OCI-LY7 (cell line): Measurements from ENCODE around the gene TRAPPC13. TPM values are rescaled to one million over a fixed set of nuclear protein-coding genes. Genes with fewer than 3 reads are reported as not detected.

Experiments used
- BruUV-seq: library from RNA; stranded (reverse); fragments of 400-500 nt; replicated peaks from 2 replicates; lab custom pipeline; 2021; lab: Mats Ljungman, UMichigan
- CTCF ChIA-PET: fragments of 300-600 bp; sonication (Branson Sonifier 250); formaldehyde crosslinking; loops from one replicate; lab custom pipeline; 2022; ENCODE audit warnings: antibody characterized with exemption; ENCODE audit not compliant: unreplicated experiment; lab: Charles Lee
- POLR2A ChIA-PET: fragments of 300-600 bp; sonication (Branson Sonifier 250); formaldehyde crosslinking; loops from one replicate; lab custom pipeline; 2022; ENCODE audit warnings: antibody characterized with exemption; lab: Charles Lee
- DNase-seq: peaks from one replicate; pipeline ENCODE4 v3.0.0-alpha.2; 2015; ENCODE audit warnings: low spot score
- H2AFZ ChIP-seq: fragments of 200-600 bp; sonication (generic), shearing (Covaris generic); 2 replicates; pipeline ENCODE4 v1.6.1; 2014; ENCODE audit warnings: mild to moderate bottlenecking, antibody characterized with exemption, low read length, moderate library complexity
- H3K27ac ChIP-seq: fragments of 200-600 bp; sonication (generic); 2 replicates; pipeline ENCODE4 v1.5.1; 2014; ENCODE audit warnings: mixed run types, low read depth, mild to moderate bottlenecking, moderate library complexity, low read length, inconsistent platforms; ENCODE audit not compliant: poor library complexity, severe bottlenecking
- H3K36me3 ChIP-seq: fragments of 200-600 bp; sonication (generic); 2 replicates; pipeline ENCODE4 v1.6.1; 2014; ENCODE audit warnings: mild to moderate bottlenecking, antibody characterized with exemption, low read length, moderate library complexity, mixed read lengths; ENCODE audit not compliant: insufficient read depth
- H3K4me1 ChIP-seq: fragments of 200-600 bp; sonication (generic); 2 replicates; pipeline ENCODE4 v1.5.1; 2014; ENCODE audit warnings: mild to moderate bottlenecking, low read length; ENCODE audit not compliant: insufficient read depth, poor library complexity, severe bottlenecking
- H3K4me2 ChIP-seq: fragments of 200-600 bp; sonication (generic); 2 replicates; pipeline ENCODE4 v1.6.1; 2014; ENCODE audit warnings: mild to moderate bottlenecking, low read length
- H3K4me3 ChIP-seq: fragments of 200-600 bp; sonication (generic); 2 replicates; pipeline ENCODE4 v1.5.1; 2014; ENCODE audit warnings: mild to moderate bottlenecking, low read depth, low read length; ENCODE audit not compliant: poor library complexity, severe bottlenecking
- H3K79me2 ChIP-seq: fragments of 200-600 bp; sonication (generic); 2 replicates; pipeline ENCODE4 v1.6.1; 2016; ENCODE audit warnings: low read depth, mild to moderate bottlenecking, low read length, moderate library complexity, mixed read lengths; ENCODE audit not compliant: insufficient read depth
- H3K9me2 ChIP-seq: fragments of 200-600 bp; sonication (generic); 2 replicates; pipeline ENCODE4 v1.6.1; 2016; ENCODE audit warnings: mild to moderate bottlenecking, low read length, mixed read lengths; ENCODE audit not compliant: insufficient read depth
- H3K9me3 ChIP-seq: fragments of 200-600 bp; sonication (generic); 2 replicates; pipeline ENCODE4 v1.6.1; 2014; ENCODE audit warnings: mild to moderate bottlenecking, mixed run types, low read length, mixed read lengths
- H4K20me1 ChIP-seq: fragments of 200-600 bp; sonication (generic); 2 replicates; pipeline ENCODE4 v1.6.1; 2014; ENCODE audit warnings: mild to moderate bottlenecking, antibody characterized with exemption, low read length, moderate library complexity, mixed read lengths; ENCODE audit not compliant: insufficient read depth
- EZH2phosphoT487 ChIP-seq: fragments of 200-600 bp; sonication (generic); IDR thresholded peaks from 2 replicates; pipeline ENCODE4 v1.6.1; 2018; ENCODE audit warnings: low read depth, borderline replicate concordance, mild to moderate bottlenecking, mixed run types, antibody characterized with exemption, low read length, moderate library complexity, mixed read lengths
- intact Hi-C: fragments of 100-400 bp; cut with micrococcal nuclease; formaldehyde crosslinking; loops from one replicate; pipeline ENCODE4 v1.10.0; 2022; ENCODE audit not compliant: unreplicated experiment
- total RNA-seq, 2 experiments: library from RNA; depleted of rRNA in 1 of 2; stranded (reverse); fragments of >200 nt in 1 of 2; shearing (Covaris generic) in 1 of 2; gene quantifications; 2 replicates each; pipeline ENCODE4 v1.2.3, GENCODE V29; 2014 to 2022
- TF ChIP-seq, protein P1 (sequence below): fragments of 200-600 bp; sonication (generic); conservative IDR thresholded peaks from 2 replicates; pipeline ENCODE4 v1.5.1; 2014; ENCODE audit warnings: mild to moderate bottlenecking, antibody characterized with exemption, low read length, moderate library complexity, mixed read lengths

The TRAPPC13 gene
- total RNA-seq, 2 experiments from 2014 or later = 13.2 to 25.4 TPM

DNA sequence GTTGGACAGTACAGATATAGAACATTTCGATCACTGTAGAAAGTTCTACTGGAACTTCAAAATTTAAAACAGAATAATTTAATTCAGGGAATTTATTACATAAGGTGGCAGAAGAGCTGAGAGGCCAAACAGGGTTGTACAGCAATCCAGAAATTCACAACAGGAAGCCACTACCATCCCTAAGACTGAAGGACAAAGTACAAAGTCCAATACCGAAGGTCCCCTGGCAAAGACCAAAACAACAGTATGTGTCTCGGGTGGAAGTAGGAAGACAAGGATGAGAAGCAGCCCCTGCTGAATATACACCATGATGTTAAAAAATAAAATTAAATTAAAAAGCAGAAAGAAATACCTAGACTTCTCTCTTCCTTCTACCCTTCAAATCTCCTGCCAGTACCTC, 77.2 kb downstream of the TRAPPC13 start:
- H3K9me2 ChIP-seq = no peaks in the 10 kb centered on the region
- H3K79me2 ChIP-seq = no peaks in the 10 kb centered on the region
- no peak overlapping the region for H3K27ac ChIP-seq
- ChIA-PET POLR2A (no interaction called here), CTCF (no interaction called here)
- intact Hi-C loops = no loop called here
- H3K36me3 ChIP-seq = peaks cover 46% of the 10 kb centered on the region
- peaks cover 12% of the 10 kb centered on the region for H3K4me1 ChIP-seq
- no peak for DNase-seq
- no TSS peak for BruUV-seq
- no peak overlapping the region for H2AFZ ChIP-seq
- H3K4me2 ChIP-seq = no peak overlapping the region
- no peak overlapping the region for H3K4me3 ChIP-seq
- TF ChIP-seq EZH2phosphoT487 = no peak
- TF ChIP-seq, protein P1, sequence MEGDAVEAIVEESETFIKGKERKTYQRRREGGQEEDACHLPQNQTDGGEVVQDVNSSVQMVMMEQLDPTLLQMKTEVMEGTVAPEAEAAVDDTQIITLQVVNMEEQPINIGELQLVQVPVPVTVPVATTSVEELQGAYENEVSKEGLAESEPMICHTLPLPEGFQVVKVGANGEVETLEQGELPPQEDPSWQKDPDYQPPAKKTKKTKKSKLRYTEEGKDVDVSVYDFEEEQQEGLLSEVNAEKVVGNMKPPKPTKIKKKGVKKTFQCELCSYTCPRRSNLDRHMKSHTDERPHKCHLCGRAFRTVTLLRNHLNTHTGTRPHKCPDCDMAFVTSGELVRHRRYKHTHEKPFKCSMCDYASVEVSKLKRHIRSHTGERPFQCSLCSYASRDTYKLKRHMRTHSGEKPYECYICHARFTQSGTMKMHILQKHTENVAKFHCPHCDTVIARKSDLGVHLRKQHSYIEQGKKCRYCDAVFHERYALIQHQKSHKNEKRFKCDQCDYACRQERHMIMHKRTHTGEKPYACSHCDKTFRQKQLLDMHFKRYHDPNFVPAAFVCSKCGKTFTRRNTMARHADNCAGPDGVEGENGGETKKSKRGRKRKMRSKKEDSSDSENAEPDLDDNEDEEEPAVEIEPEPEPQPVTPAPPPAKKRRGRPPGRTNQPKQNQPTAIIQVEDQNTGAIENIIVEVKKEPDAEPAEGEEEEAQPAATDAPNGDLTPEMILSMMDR = no peak
- H4K20me1 ChIP-seq = no peaks in the 10 kb centered on the region
- H3K9me3 ChIP-seq = no peaks in the 10 kb centered on the region

DNA sequence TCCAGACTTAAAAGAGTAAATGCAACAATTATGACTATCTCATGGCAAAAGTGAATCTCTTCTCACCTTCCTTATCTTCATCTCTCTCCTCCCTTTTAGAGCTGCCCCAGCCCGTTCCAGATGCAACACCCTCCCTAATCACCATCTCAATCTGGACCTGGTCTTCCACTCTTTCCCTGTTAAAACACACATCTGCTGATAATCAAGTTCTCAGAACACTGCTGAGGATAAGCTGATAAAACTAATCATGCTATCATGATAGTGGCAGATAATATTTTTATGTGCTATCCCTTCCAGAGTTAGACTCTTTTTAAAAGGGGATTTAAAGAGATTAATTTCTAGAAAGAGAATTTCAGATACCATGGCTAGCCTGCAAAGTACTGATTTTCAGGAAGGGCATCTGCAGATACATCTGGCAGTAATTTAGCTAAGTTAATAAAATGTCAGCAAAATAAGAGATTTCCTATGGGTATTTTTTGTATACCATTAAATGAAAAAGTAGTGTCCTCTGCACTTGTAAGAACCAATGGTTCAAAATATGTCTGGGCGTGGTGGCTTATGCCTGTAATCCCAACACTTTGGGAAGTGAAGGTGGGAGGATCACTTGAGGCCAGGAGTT, 79.9 kb downstream of the TRAPPC13 start:
- H3K9me2 ChIP-seq = no peaks in the 10 kb centered on the region
- H4K20me1 ChIP-seq = no peaks in the 10 kb centered on the region
- intact Hi-C loops = no loop called here
- H3K4me3 ChIP-seq = no peak overlapping the region
- no peak overlapping the region for H3K27ac ChIP-seq
- TF ChIP-seq, protein P1 = no peak
- no peak for TF ChIP-seq EZH2phosphoT487
- H2AFZ ChIP-seq = no peak overlapping the region
- no peak for DNase-seq
- peaks cover 33% of the 10 kb centered on the region for H3K36me3 ChIP-seq
- no peaks in the 10 kb centered on the region for H3K9me3 ChIP-seq
- no TSS peak for BruUV-seq
- H3K79me2 ChIP-seq = no peaks in the 10 kb centered on the region
- ChIA-PET CTCF (no interaction called here), POLR2A (interaction anchor here (0.6 to 1.3 kb wide), 7 partner anchors 12 to 528 kb away, joined by 3 to 4 read pairs (median 3); no protein-coding TSS in a partner anchor)
- no peak overlapping the region for H3K4me2 ChIP-seq
- no peaks in the 10 kb centered on the region for H3K4me1 ChIP-seq

DNA sequence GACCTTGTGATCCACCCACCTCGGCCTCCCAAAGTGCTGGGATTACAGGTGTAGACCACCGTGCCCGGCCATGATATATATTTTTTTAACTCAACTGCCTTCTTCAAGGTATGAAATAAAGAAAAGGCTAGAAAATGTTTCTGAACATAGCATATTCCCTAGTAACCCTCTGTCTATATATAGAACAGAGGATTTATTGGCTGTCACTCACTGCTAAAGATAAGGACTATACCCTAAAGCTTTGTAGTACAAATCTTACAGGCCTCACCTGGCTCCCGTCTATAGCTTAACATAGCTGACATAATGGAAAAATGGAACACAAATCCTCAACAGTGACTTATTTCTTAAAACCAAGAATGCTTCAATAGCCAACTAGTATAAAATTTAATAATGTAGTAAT, 82.8 kb downstream of the TRAPPC13 start:
- Histone ChIP-seq H3K79me2 (no peaks in the 10 kb centered on the region), H3K9me2 (no peaks in the 10 kb centered on the region), H3K9me3 (no peaks in the 10 kb centered on the region), H3K36me3 (peaks cover 34% of the 10 kb centered on the region), H2AFZ (no peak overlapping the region), H4K20me1 (no peaks in the 10 kb centered on the region), H3K4me1 (no peaks in the 10 kb centered on the region), H3K4me2 (no peak overlapping the region), H3K27ac (no peak overlapping the region), H3K4me3 (no peak overlapping the region)
- intact Hi-C loops = no loop called here
- DNase-seq = no peak
- CTCF ChIA-PET = no interaction called here
- no peak for TF ChIP-seq EZH2phosphoT487
- TF ChIP-seq, protein P1 = no peak
- POLR2A ChIA-PET = interaction anchor here (0.6 to 1.4 kb wide), 4 partner anchors 13 to 145 kb away, joined by 3 to 5 read pairs (median 3); partner anchors contain the start of genes CENPK and PPWD1
- no TSS peak for BruUV-seq
